Astrocyte (in vitro differentiated cells and primary cell): Measurements from ENCODE around the gene SEC22A. TPM values are rescaled to one million over a fixed set of nuclear protein-coding genes. Genes with fewer than 3 reads are reported as not detected.

Experiments used
- DNase-seq: peaks from one replicate; pipeline ENCODE4 v3.0.0-alpha.2; 2010; ENCODE audit warnings: low read depth
- FAIRE-seq: peaks from 2 replicates; lab custom pipeline; 2011; peaks lifted over from hg19 to GRCh38; lab: Jason Lieb, UNC
- H2AFZ ChIP-seq: 2 replicates; pipeline ENCODE4 v1.6.0; 2012; ENCODE audit warnings: low read depth, low read length, inconsistent platforms
- H3K27ac ChIP-seq: 2 replicates; pipeline ENCODE4 v1.5.1; 2011; ENCODE audit warnings: low read depth, low read length, inconsistent platforms
- H3K27me3 ChIP-seq: 2 replicates; pipeline ENCODE4 v1.6.0; 2011; ENCODE audit warnings: low read length, inconsistent platforms; ENCODE audit not compliant: insufficient read depth
- H3K36me3 ChIP-seq: 2 replicates; pipeline ENCODE4 v1.5.1; 2011; ENCODE audit warnings: low read length, inconsistent platforms; ENCODE audit not compliant: insufficient read depth
- H3K4me1 ChIP-seq: 2 replicates; pipeline ENCODE4 v1.5.1; 2011; ENCODE audit warnings: low read length, inconsistent platforms; ENCODE audit not compliant: insufficient read depth
- H3K4me2 ChIP-seq: 2 replicates; pipeline ENCODE4 v1.6.0; 2012; ENCODE audit warnings: low read length, inconsistent platforms
- H3K4me3 ChIP-seq: 2 replicates; pipeline ENCODE4 v1.5.1; 2011; ENCODE audit warnings: low read depth, mild to moderate bottlenecking, low read length, inconsistent platforms; ENCODE audit not compliant: insufficient read depth
- H3K79me2 ChIP-seq: 2 replicates; pipeline ENCODE4 v1.6.0; 2012; ENCODE audit warnings: mild to moderate bottlenecking, low read length, inconsistent platforms; ENCODE audit not compliant: insufficient read depth
- H3K9ac ChIP-seq: 2 replicates; pipeline ENCODE4 v1.6.0; 2012; ENCODE audit warnings: mild to moderate bottlenecking, low read length, inconsistent platforms
- H3K9me3 ChIP-seq: 2 replicates; pipeline ENCODE4 v1.5.1; 2012; ENCODE audit warnings: low read depth, mild to moderate bottlenecking, low read length, inconsistent platforms; ENCODE audit not compliant: insufficient read depth
- H4K20me1 ChIP-seq: 2 replicates; pipeline ENCODE4 v1.6.0; 2012; ENCODE audit warnings: low read length, inconsistent platforms; ENCODE audit not compliant: insufficient read depth
- H3K27ac Mint-ChIP-seq: one replicate; pipeline ENCODE4 v1.8.0; 2021; ENCODE audit warnings: mild to moderate bottlenecking, mixed read lengths; ENCODE audit not compliant: unreplicated experiment
- H3K27me3 Mint-ChIP-seq: one replicate; pipeline ENCODE4 v1.8.0; 2021; ENCODE audit warnings: low read depth, mixed read lengths; ENCODE audit not compliant: unreplicated experiment
- H3K36me3 Mint-ChIP-seq: one replicate; pipeline ENCODE4 v1.8.0; 2021; ENCODE audit warnings: low read depth, mixed read lengths; ENCODE audit not compliant: unreplicated experiment
- H3K4me1 Mint-ChIP-seq: one replicate; pipeline ENCODE4 v1.8.0; 2021; ENCODE audit warnings: low read depth, mixed read lengths; ENCODE audit not compliant: unreplicated experiment
- H3K4me3 Mint-ChIP-seq: one replicate; pipeline ENCODE4 v1.8.0; 2021; ENCODE audit warnings: mild to moderate bottlenecking, moderate library complexity, mixed read lengths; ENCODE audit not compliant: unreplicated experiment
- H3K9me3 Mint-ChIP-seq: one replicate; pipeline ENCODE4 v1.8.0; 2021; ENCODE audit warnings: mild to moderate bottlenecking, mixed read lengths; ENCODE audit not compliant: unreplicated experiment
- EZH2 ChIP-seq: IDR thresholded peaks from 2 replicates; pipeline ENCODE4 v1.6.1; 2012; ENCODE audit warnings: mild to moderate bottlenecking, low read length, inconsistent platforms; ENCODE audit not compliant: insufficient read depth
- total RNA-seq: library from RNA; stranded (reverse); gene quantifications from 2 replicates; pipeline ENCODE4 v1.2.1, GENCODE V29; 2021
- TF ChIP-seq, protein P1 (sequence below): IDR thresholded peaks from 2 replicates; pipeline ENCODE4 v1.5.1; 2011; ENCODE audit warnings: low read depth, mild to moderate bottlenecking, inconsistent platforms, low read length, moderate library complexity; ENCODE audit not compliant: insufficient read depth

SEC22A gene
- total RNA-seq, 1 donor from 2014 or later: 10.9 TPM

DNA sequence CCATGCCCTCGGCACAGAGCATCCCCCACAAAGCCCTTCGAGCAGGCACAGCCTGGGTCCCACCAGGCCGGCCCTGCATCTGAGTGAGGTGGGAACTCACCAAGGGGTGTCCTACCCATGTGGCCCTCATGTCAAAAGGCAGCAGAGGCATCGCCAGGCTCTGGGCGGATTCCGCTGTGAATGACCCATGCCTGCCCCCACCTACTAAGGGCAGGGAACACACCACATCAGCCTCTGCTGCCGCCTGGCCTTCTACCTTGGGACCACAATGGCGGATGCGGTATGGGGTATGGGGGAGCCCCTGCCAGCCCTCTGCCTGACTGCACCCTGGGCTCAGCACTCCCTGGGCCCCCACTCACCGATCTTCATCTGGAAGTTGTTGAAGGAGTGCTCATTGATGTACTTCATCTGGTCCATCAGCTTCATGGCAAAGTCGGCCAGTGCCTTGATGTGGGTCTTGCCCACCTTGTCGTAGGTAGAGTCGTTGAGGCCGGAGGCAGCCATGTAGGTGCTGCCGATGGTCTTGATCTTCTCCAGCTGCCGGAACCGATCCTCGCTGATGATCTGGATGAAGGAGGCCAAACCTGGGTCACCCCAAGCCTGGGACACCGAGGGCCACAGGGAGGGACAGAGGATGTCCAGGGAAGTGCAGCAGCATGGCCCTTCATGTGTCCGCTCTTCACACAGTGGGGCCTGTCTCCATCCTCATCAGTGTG, 87.8 kb downstream of the SEC22A start:
- peaks cover 36% of the 10 kb centered on the region for H3K27me3 Mint-ChIP-seq
- no peak for DNase-seq

DNA sequence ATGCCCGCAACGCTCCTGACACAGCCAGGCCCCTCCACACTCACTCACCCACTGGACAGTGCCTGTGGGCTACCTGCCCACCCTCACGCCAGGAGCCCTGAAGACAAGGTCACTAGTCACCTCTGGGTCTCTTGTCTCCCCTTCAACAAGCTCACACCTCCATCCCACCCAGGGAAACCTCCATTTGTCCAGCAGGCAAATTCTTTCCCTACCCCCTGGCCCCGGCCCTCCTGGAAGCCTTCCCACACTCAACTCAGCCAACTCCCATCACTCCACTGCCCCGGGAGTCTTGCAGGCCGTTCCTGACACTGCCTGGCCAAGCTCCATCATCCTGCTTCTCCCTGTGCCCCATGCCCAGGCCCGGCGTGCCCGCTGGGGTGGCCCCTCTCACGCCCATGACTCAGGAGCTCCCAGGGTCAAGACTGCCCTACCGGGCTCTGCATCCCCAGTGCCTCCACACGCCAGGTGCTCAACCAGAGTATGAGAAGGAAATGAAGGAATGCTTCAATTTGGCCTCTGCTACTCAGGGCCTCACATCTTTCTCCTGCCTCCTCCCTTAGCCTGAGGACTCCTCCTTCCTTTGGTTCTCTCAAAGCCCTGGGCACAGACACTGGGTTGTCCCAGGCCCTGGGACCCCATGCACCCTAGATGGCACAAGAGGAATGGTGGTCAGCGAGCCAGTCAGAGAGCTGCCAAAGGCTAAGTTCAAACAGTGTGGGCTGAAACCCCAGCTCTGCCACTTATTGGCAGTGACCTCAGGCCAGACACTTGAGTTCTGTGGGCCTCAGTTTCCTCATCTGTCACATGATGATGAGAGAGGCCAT, 88.6 kb downstream of the SEC22A start:
- no peak overlapping the region for H3K9ac ChIP-seq
- peaks cover 10% of the 10 kb centered on the region for H4K20me1 ChIP-seq
- H3K4me3 ChIP-seq: no peak overlapping the region
- H3K27me3 Mint-ChIP-seq: peaks cover 40% of the 10 kb centered on the region
- no peaks in the 10 kb centered on the region for H3K36me3 ChIP-seq
- FAIRE-seq: no peak
- no peaks in the 10 kb centered on the region for H3K4me1 Mint-ChIP-seq
- TF ChIP-seq, protein P1, sequence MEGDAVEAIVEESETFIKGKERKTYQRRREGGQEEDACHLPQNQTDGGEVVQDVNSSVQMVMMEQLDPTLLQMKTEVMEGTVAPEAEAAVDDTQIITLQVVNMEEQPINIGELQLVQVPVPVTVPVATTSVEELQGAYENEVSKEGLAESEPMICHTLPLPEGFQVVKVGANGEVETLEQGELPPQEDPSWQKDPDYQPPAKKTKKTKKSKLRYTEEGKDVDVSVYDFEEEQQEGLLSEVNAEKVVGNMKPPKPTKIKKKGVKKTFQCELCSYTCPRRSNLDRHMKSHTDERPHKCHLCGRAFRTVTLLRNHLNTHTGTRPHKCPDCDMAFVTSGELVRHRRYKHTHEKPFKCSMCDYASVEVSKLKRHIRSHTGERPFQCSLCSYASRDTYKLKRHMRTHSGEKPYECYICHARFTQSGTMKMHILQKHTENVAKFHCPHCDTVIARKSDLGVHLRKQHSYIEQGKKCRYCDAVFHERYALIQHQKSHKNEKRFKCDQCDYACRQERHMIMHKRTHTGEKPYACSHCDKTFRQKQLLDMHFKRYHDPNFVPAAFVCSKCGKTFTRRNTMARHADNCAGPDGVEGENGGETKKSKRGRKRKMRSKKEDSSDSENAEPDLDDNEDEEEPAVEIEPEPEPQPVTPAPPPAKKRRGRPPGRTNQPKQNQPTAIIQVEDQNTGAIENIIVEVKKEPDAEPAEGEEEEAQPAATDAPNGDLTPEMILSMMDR: no peak
- TF ChIP-seq EZH2: no peak
- DNase-seq: no peak
- no peaks in the 10 kb centered on the region for H3K79me2 ChIP-seq
- H3K27me3 ChIP-seq: peaks cover 2% of the 10 kb centered on the region
- no peak overlapping the region for H3K27ac ChIP-seq
- H3K27ac Mint-ChIP-seq: no peak overlapping the region
- H3K4me1 ChIP-seq: no peaks in the 10 kb centered on the region
- H3K9me3 Mint-ChIP-seq: peaks cover 13% of the 10 kb centered on the region
- H3K9me3 ChIP-seq: no peaks in the 10 kb centered on the region
- no peak overlapping the region for H3K4me3 Mint-ChIP-seq
- H3K4me2 ChIP-seq: no peak overlapping the region
- no peak overlapping the region for H2AFZ ChIP-seq
- H3K36me3 Mint-ChIP-seq: peaks cover 8% of the 10 kb centered on the region

More for the DNA sequence above, 87.8 kb downstream of the SEC22A start:
- no peak overlapping the region for H3K27ac Mint-ChIP-seq
- H3K9me3 Mint-ChIP-seq: peaks cover 13% of the 10 kb centered on the region
- H3K4me3 Mint-ChIP-seq: no peak overlapping the region
- no peaks in the 10 kb centered on the region for H3K4me1 ChIP-seq
- H3K9me3 ChIP-seq: no peaks in the 10 kb centered on the region
- FAIRE-seq: no peak
- H4K20me1 ChIP-seq: peaks cover 10% of the 10 kb centered on the region
- H3K79me2 ChIP-seq: no peaks in the 10 kb centered on the region
- H3K9ac ChIP-seq: no peak overlapping the region
- no peaks in the 10 kb centered on the region for H3K36me3 ChIP-seq
- H3K4me1 Mint-ChIP-seq: no peaks in the 10 kb centered on the region
- H3K36me3 Mint-ChIP-seq: peaks cover 7% of the 10 kb centered on the region
- peaks cover 2% of the 10 kb centered on the region for H3K27me3 ChIP-seq
- no peak overlapping the region for H3K4me3 ChIP-seq
- H2AFZ ChIP-seq: no peak overlapping the region
- H3K4me2 ChIP-seq: no peak overlapping the region
- TF ChIP-seq, protein P1: no peak
- no peak for TF ChIP-seq EZH2
- H3K27ac ChIP-seq: no peak overlapping the region
